PC-3 (cell line): Measurements from ENCODE around the gene PLGLB2. TPM values are rescaled to one million over a fixed set of nuclear protein-coding genes. Genes with fewer than 3 reads are reported as not detected.
"Not testable (repeated sequence)": the region's sequence is repeated elsewhere in the genome, so short reads cannot be mapped to it uniquely, and the experiment has no call there.

ENCODE experiments used
- ATAC-seq: fragments of 200-7000 bp; cut with Tn5 transposase; 2 replicates; pipeline ENCODE4 v1.9.1; 2020; ENCODE audit warnings: mild to moderate bottlenecking, moderate library complexity
- BruUV-seq: library from RNA; stranded (reverse); fragments of 400-500 nt; replicated peaks from 2 replicates; lab custom pipeline; 2021; lab: Mats Ljungman, UMichigan
- CTCF ChIA-PET: fragments of 300-600 bp; sonication (Branson Sonifier 250); formaldehyde crosslinking; loops from one replicate; lab custom pipeline; 2022; ENCODE audit warnings: antibody characterized with exemption; lab: Charles Lee
- POLR2A ChIA-PET: fragments of 300-600 bp; sonication (Branson Sonifier 250); formaldehyde crosslinking; loops from one replicate; lab custom pipeline; 2022; ENCODE audit warnings: antibody characterized with exemption; ENCODE audit not compliant: unreplicated experiment; lab: Charles Lee
- DNase-seq: peaks from one replicate; pipeline ENCODE4 v3.0.0-alpha.2; 2015
- H2AFZ ChIP-seq: fragments of 300-600 bp; sonication (generic); 2 replicates; pipeline ENCODE4 v1.6.0; 2016; ENCODE audit warnings: antibody characterized with exemption, low read length
- H3F3A ChIP-seq: fragments of 300-600 bp; sonication (generic); one replicate; pipeline ENCODE4 v1.6.0; 2017; ENCODE audit warnings: antibody characterized with exemption, low read length, control low read depth, mild to moderate bottlenecking; ENCODE audit not compliant: unreplicated experiment
- H3K27ac ChIP-seq: fragments of 300-600 bp; sonication (generic); 2 replicates; pipeline ENCODE4 v1.5.1; 2016; ENCODE audit warnings: mild to moderate bottlenecking, low read length
- H3K27me3 ChIP-seq: fragments of 300-600 bp; sonication (generic); 2 replicates; pipeline ENCODE4 v1.6.1; 2016; ENCODE audit warnings: low read length, mixed read lengths
- H3K36me3 ChIP-seq: fragments of 300-600 bp; sonication (generic); 2 replicates; pipeline ENCODE4 v1.6.1; 2016; ENCODE audit warnings: low read depth, mixed run types, low read length, mixed read lengths
- H3K4me1 ChIP-seq: fragments of 300-600 bp; sonication (generic); 2 replicates; pipeline ENCODE4 v1.5.1; 2016; ENCODE audit warnings: low read length; ENCODE audit not compliant: insufficient read depth
- H3K4me2 ChIP-seq: fragments of 300-600 bp; sonication (generic); 2 replicates; pipeline ENCODE4 v1.6.0; 2016; ENCODE audit warnings: low read length
- H3K4me3 ChIP-seq: fragments of 300-600 bp; sonication (generic); 2 replicates; pipeline ENCODE4 v1.5.1; 2016; ENCODE audit warnings: mild to moderate bottlenecking, low read length, mixed read lengths
- H3K79me2 ChIP-seq: fragments of 300-600 bp; sonication (generic); 2 replicates; pipeline ENCODE4 v1.6.1; 2017; ENCODE audit warnings: low read length, mixed read lengths
- H3K9ac ChIP-seq: fragments of 300-600 bp; sonication (generic); 2 replicates; pipeline ENCODE4 v1.6.0; 2016; ENCODE audit warnings: mild to moderate bottlenecking, low read length
- H3K9me2 ChIP-seq: fragments of 300-600 bp; sonication (generic); replicated peaks from 2 replicates; pipeline ENCODE4 v1.6.1; 2016; ENCODE audit warnings: mixed run types, low read length, mixed read lengths
- H3K9me3 ChIP-seq: fragments of 300-600 bp; sonication (generic); 2 replicates; pipeline ENCODE4 v1.6.1; 2016; ENCODE audit warnings: low read length, mixed read lengths
- H4K20me1 ChIP-seq: fragments of 300-600 bp; sonication (generic); 2 replicates; pipeline ENCODE4 v1.6.1; 2016; ENCODE audit warnings: low read length, mixed read lengths
- intact Hi-C: fragments of 100-400 bp; cut with micrococcal nuclease; formaldehyde crosslinking; loops from 2 replicates; pipeline ENCODE4 v1.9.0; 2023
- total RNA-seq: library from RNA; depleted of rRNA; stranded (reverse); fragments of >200 nt; gene quantifications from 2 replicates; pipeline ENCODE4 v1.2.3, GENCODE V29; 2014; rRNA removed

The PLGLB2 gene
- total RNA-seq, 1 experiment from 2014 or later, result 0.87 TPM

- CTCF ChIA-PET, intact Hi-C loops, H3K36me3 ChIP-seq, BruUV-seq, H3K79me2 ChIP-seq, H3K9ac ChIP-seq, H3K9me3 ChIP-seq, H3K9me2 ChIP-seq, POLR2A ChIA-PET, H3F3A ChIP-seq, H3K27ac ChIP-seq, H3K27me3 ChIP-seq, H2AFZ ChIP-seq, ATAC-seq, H3K4me1 ChIP-seq, H3K4me3 ChIP-seq, DNase-seq, H4K20me1 ChIP-seq, H3K4me2 ChIP-seq: not testable (repeated sequence)
Observed at GRCh38 chr2:87743638-87744037, 4.2 kb upstream of the PLGLB2 start.

GRCh38 chr2:87745353-87745951 is 2.4 kb upstream of the PLGLB2 start:
- H3K79me2 ChIP-seq, H2AFZ ChIP-seq, H3K27me3 ChIP-seq, H3K4me2 ChIP-seq, POLR2A ChIA-PET, H3K9ac ChIP-seq, H3F3A ChIP-seq, H3K36me3 ChIP-seq, H3K4me3 ChIP-seq, H3K9me2 ChIP-seq, intact Hi-C loops, H3K4me1 ChIP-seq, H3K9me3 ChIP-seq, CTCF ChIA-PET, H3K27ac ChIP-seq, H4K20me1 ChIP-seq, BruUV-seq: not testable (repeated sequence)
- DNase-seq (peak; percentile 57), ATAC-seq (peak; percentile 70)

GRCh38 chr2:87748524-87748923 is 637 bp downstream of the PLGLB2 start:
- H3K9ac ChIP-seq, H3K36me3 ChIP-seq, H2AFZ ChIP-seq, H3K79me2 ChIP-seq, H3F3A ChIP-seq, DNase-seq, intact Hi-C loops, ATAC-seq, H3K4me1 ChIP-seq, POLR2A ChIA-PET, CTCF ChIA-PET, BruUV-seq, H3K27me3 ChIP-seq, H3K9me3 ChIP-seq, H3K4me3 ChIP-seq, H4K20me1 ChIP-seq, H3K27ac ChIP-seq, H3K9me2 ChIP-seq, H3K4me2 ChIP-seq: not testable (repeated sequence)

- H3F3A ChIP-seq, BruUV-seq, H3K27ac ChIP-seq, H3K9me2 ChIP-seq, H4K20me1 ChIP-seq, CTCF ChIA-PET, POLR2A ChIA-PET, H3K79me2 ChIP-seq, H3K9ac ChIP-seq, intact Hi-C loops, DNase-seq, H3K27me3 ChIP-seq, H3K4me3 ChIP-seq, H3K4me1 ChIP-seq, H3K9me3 ChIP-seq, ATAC-seq, H3K4me2 ChIP-seq, H3K36me3 ChIP-seq, H2AFZ ChIP-seq: not testable (repeated sequence)
Observed at GRCh38 chr2:87750560-87750959, 2.7 kb downstream of the PLGLB2 start.

- H3K36me3 ChIP-seq, DNase-seq, H3K4me3 ChIP-seq, H3F3A ChIP-seq, H3K27me3 ChIP-seq, BruUV-seq, H3K4me1 ChIP-seq, intact Hi-C loops, ATAC-seq, H3K4me2 ChIP-seq, CTCF ChIA-PET, POLR2A ChIA-PET, H3K9me2 ChIP-seq, H3K27ac ChIP-seq, H4K20me1 ChIP-seq, H2AFZ ChIP-seq, H3K9ac ChIP-seq, H3K79me2 ChIP-seq, H3K9me3 ChIP-seq: not testable (repeated sequence)
Observed at GRCh38 chr2:87754759-87755158, 6.9 kb downstream of the PLGLB2 start.

Other genes starting within 250 kb of the PLGLB2 start
- not detected in 2 replicates for gene RGPD2, start 77.7 kb downstream of the PLGLB2 start, total RNA-seq